ENCODE data around the gene TMEM43. TPM values are rescaled to one million over a fixed set of nuclear protein-coding genes. Genes with fewer than 3 reads are reported as not detected.

TMEM43 gene
- total RNA-seq, 1 experiment from 2014 or later: 36.7 TPM

- no peaks in the 10 kb centered on the region; a peak in 1 of 5 replicates for H3K9me3 Mint-ChIP-seq
- no peaks in the 10 kb centered on the region for H3K9me3 ChIP-seq (ENCODE audit: control insufficient read depth, low read depth, low read length)
- no peak overlapping the region for H2BK120ac ChIP-seq (ENCODE audit: low read depth, low read length, poor library complexity, severe bottlenecking)
- H3K4me1 ChIP-seq (ENCODE audit: insufficient read depth, low read length): peaks cover 6% of the 10 kb centered on the region; the same call in 1 of the 2 replicates
- peaks cover 2% of the 10 kb centered on the region for H4K20me1 ChIP-seq (ENCODE audit: control insufficient read depth, insufficient read depth, insufficient read length)
- no peak overlapping the region for H3K27ac ChIP-seq (ENCODE audit: insufficient read length, low read depth, low read length)
- H3K23ac ChIP-seq (ENCODE audit: insufficient read length, low read depth, low read length): no peak overlapping the region
- H3K4me2 ChIP-seq (ENCODE audit: insufficient read depth, insufficient read length, low read length): no peak overlapping the region
- H3K4ac ChIP-seq (ENCODE audit: low read depth, low read length): no peak overlapping the region
- H2BK12ac ChIP-seq (ENCODE audit: insufficient read length, low read depth, low read length): peak overlapping the region; percentile 4
- no peak overlapping the region for H4K8ac ChIP-seq (replicated peaks; ENCODE audit: insufficient read length, low read depth, low read length)
- H3K4me3 Mint-ChIP-seq: no peak overlapping the region
- H3K14ac ChIP-seq (ENCODE audit: insufficient read depth, low read length): no peak overlapping the region
- WGBS (ENCODE audit: extremely low coverage, insufficient read length, low lambda C conversion rate): no CpG with 5 or more reads among the region's 10 CpGs
- TF ChIP-seq CTCF (conservative IDR thresholded peaks at IDR 0.05): peak; percentile 34; the same call in 2 of the 3 replicates
- no peaks in the 10 kb centered on the region; the same call in 1 of the 2 replicates for H3K27me3 Mint-ChIP-seq (ENCODE audit: low read depth)
- H3K27me3 ChIP-seq (ENCODE audit: insufficient read depth, low read length): no peaks in the 10 kb centered on the region
- H4K91ac ChIP-seq (ENCODE audit: insufficient read length, low read depth, low read length): peak overlapping the region; percentile 74
- peaks cover 10 to 24% of the 10 kb centered on the region in 2 experiments for H3K4me1 Mint-ChIP-seq
- H2BK15ac ChIP-seq (ENCODE audit: low read depth, low read length): no peak overlapping the region
- H3K18ac ChIP-seq (ENCODE audit: insufficient read length, low read depth, low read length): no peak overlapping the region
- no peak overlapping the region for H3K9ac ChIP-seq (ENCODE audit: extremely low read depth, insufficient read length, low read length)
- no peak overlapping the region for H4K5ac ChIP-seq (ENCODE audit: insufficient read length, low read depth, low read length)
- peaks cover 2% of the 10 kb centered on the region for H3K23me2 ChIP-seq (ENCODE audit: insufficient read length, low read depth, low read length, poor library complexity, severe bottlenecking)
- H3K27ac Mint-ChIP-seq: peak overlapping the region in 2 of 3 experiments; percentile 8 to 88; a peak in 4 of 7 replicates
- no peak overlapping the region for H2BK20ac ChIP-seq (ENCODE audit: low read depth, low read length, poor library complexity, severe bottlenecking)
- no peak overlapping the region for H2BK5ac ChIP-seq (ENCODE audit: insufficient read length, low read length)
- H3K79me1 ChIP-seq (ENCODE audit: insufficient read depth, low read depth, low read length, poor library complexity, severe bottlenecking): no peaks in the 10 kb centered on the region
- H3T11ph ChIP-seq (ENCODE audit: low read length): no peak overlapping the region
- no peak overlapping the region for H2AFZ ChIP-seq (ENCODE audit: low read length)
- no peak overlapping the region for H2AK5ac ChIP-seq (ENCODE audit: insufficient read length, low read length)
- peak; percentile 49 for DNase-seq
- H3K56ac ChIP-seq (ENCODE audit: insufficient read length, low read depth, low read length): no peak overlapping the region
- no peaks in the 10 kb centered on the region for H3K79me2 ChIP-seq (ENCODE audit: insufficient read depth, low read length)
- peaks cover 14 to 59% (median 39%) of the 10 kb centered on the region in 3 experiments for H3K36me3 Mint-ChIP-seq (ENCODE audit: insufficient read depth in 1 of 3, low read depth in 3 of 3)
Observed at GRCh38 chr3:14145670-14146380, 21.0 kb downstream of the TMEM43 start.
